GM21447 (cell line): ENCODE results near the gene FAM9A.

ENCODE experiments used
- ATAC-seq: cut with Tn5 transposase; IDR thresholded peaks from one replicate; pipeline ENCODE4 v1.9.1; 2021; ENCODE audit not compliant: unreplicated experiment

Gene FAM9A

DNA sequence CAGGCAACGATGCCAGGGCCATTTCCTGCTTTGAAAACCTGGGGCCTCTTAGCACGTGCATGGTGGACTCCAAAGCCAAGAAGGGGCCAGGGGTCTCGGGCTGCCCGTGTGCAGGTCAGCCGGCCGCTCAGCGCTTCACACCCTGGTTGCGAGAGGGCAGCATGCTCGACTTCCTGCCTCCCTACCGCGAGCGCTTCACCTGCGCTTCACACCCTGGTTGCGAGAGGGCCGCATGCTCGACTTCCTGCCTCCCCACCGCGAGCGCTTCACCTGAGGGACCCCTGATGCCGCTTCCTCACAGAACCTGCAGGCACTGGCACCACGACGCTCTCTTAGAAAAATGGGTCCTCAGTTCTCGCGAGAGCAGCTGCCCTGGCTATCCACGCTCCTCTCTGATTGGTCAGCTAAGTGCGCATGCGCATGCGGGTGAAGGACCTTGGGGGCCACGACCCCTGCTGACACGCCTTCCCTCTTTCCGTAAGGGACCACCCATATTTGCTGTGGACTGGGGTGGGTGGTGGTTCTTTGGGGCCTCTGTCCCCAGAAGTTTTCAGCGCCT is at the start of gene FAM9A:
Gene FAM9A, minus strand, starts transcription at position 343 of the 559 bp plus-strand sequence. CDS start 1,212 bp downstream, outside the sequence.
- ATAC-seq, result no peak

DNA sequence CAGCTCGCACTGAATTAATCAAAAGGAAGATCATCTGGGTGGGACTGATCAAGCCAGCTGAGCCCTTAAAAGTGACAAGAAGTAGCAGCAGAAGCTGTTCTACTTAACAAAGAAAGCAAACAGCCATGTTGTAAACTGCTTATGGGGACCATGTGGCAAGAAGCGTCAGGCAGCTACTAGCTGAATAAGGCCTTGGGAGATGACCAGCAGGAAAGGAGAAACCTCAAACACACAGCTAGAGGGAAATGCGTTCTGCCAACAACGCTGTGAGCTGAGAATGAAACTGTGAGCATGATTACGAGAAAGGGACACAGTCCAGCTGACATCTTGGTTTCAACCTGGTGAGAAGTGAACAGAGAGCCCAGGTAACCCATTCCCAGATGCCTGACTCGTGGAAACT is 49.3 kb upstream of the FAM9A start:
- no peak for ATAC-seq

DNA sequence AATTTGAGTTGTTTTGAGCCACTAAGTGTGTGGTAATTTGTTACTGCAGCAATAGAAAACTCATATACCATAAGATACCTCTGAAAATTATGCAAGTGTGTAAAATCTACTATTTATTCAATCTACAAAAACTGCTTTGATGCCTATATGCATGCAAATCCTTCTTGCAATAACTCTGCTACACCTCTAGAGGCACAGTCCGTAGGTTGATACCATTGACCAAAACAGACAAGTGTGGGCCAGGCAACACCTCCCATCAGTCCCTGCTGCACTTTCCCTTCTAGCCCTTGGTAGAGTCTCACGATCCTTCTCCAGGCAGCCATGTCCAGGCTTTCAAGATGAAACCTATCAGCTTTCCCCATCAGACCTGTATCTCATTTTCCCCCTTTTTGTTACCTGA is 48.8 kb upstream of the FAM9A start:
- no peak for ATAC-seq

DNA sequence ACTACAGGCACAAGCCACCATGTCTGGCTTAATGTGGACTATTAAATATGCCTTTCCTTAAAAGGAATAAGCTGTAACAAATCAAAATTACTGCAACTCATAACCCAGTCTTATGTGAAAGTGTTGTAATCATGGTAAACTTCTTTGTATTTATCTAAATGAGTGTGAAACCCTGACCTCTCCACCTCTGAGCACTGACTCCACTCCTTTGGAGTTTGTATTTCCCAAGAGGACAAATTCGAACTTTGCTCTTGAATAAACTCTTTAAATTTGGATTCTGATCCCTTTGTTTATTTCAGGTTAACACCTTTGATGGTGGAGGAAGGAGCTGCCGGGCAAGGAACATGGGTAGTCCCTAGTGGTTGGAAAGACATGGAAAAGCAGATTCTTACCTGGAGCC is 48.3 kb upstream of the FAM9A start:
- ATAC-seq, result no peak

DNA sequence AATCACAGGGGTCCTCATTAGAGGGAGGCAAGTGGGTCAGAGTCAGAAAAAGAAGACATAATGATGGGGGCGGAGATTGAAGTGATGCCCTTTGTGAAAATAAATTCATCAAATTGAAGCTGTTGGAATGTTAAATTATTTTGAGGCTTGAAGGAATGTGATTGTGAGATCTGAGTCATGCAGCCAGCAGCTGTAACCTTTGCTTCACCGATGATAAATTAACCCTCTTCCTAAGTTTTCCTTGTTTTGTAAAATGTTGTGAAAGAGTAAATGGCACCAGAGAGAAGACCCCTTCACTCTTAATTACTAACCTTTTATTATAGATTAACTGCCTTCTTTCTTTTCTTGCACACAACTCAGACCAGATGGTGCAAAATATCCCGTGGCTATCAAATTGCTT is 47.7 kb upstream of the FAM9A start:
- ATAC-seq, result no peak

DNA sequence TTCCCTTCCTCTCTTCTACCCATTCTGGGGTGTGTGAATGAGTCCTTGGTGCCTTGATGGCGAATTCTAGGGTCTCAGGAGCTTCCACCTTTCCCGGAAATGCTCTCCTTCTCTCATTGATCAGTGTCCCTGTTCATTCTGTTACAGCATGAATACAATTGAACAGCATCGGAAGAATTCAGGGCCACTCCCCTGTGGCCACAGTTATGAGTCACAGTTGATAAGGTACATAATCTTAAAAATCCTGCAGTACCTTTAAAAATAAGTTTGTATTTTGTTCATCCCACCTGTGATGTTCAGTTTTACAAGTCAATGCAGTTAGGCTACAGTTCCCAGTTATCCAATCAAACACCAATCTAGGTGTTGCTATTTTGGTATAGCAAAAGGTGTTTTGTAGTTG is 47.3 kb upstream of the FAM9A start:
- ATAC-seq, result no peak

DNA sequence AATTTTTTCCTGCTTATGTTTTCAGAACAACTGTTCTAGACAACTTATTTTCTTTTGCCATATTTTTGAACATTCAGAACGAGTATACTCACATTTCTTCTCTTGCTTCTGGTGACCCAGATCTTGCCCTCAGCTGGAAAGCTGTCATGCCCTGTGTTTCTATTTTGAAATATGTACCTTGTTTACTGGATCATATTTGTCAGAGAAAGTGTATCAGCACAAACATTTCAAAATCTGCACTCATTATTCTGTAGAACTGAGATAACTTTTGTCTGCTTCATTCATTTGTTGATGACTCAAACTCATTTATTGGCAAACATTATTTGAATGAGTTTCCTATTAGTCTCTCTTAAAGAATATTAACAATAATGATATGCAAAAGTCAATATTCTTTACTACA is 46.2 kb upstream of the FAM9A start:
- ATAC-seq, result no peak

DNA sequence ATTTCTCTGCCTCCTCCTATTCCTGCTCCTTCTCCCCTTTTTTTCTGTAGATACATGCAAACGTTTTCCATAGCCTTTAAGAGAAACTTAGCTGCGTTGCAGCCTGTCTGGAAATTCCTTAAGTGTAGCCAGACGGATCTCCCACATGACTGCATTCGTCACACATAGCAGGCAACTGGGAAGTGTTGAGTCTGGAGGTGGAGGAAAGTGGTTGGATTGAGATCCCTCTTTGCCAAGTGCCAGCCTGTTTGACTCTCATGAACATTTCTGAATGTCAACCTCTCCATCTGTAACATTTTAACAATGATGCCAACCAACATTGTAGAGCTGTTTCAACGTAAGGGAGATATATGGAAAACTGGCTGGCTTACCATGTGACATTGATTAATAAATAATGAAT is 45.1 kb upstream of the FAM9A start:
- ATAC-seq, result no peak

DNA sequence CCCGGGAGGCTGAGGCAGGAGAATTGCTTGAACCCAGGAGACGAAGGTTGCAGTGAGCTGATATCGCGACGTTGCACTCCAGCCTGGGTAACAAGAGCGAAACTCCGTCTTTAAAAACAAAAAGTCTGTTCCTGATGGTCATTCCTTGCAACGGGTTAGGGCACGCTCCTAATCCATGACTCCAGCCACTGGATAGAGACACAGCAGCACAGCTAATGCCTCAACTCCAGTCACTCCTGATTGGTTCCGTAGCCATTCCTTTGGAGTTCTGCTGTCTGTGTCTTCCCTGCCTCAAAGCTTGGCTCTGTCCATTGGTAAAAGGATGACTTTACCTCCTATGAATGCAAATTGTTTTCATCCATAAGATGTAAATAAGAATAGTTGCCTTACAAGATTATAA is 44.3 kb upstream of the FAM9A start:
- ATAC-seq, result no peak

DNA sequence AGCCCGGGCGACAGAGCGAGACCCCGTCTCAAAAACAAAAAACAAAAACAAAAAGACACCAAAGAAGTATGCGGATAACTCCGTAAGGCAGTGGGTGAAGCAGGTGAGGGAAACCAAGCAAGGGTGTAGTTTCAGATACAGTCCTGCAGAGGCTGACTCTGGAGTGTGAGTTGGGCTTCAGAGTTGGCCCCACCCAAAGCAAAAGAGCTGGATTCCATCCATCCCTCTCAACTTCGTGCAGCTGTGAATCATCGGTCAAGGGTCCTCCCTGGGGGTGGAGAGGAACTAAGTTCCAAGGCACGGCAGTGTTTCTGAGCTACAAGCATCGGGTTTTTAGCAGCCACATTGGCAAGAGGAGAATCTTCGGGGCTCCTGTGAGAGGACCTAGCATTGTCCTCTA is 43.9 kb upstream of the FAM9A start:
- no peak for ATAC-seq

DNA sequence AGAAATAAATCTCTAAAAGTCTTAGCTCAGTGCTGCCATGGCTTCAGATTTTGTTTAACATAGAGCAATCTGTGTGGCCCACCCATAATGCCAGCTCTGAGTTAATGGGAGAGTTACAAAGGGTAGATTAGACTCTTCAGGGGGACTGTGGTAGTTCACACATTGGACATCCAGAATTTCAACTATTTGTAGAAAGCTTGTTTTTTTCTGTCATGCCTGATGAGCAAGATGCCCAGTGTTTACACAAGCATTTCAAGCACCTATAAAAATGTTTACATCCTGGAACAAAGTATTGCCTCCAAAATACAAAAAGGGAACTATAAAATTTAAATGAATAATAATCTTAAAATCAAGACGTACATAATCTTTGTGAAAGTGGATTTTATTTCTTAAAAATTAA is 43.0 kb upstream of the FAM9A start:
- ATAC-seq, result no peak

DNA sequence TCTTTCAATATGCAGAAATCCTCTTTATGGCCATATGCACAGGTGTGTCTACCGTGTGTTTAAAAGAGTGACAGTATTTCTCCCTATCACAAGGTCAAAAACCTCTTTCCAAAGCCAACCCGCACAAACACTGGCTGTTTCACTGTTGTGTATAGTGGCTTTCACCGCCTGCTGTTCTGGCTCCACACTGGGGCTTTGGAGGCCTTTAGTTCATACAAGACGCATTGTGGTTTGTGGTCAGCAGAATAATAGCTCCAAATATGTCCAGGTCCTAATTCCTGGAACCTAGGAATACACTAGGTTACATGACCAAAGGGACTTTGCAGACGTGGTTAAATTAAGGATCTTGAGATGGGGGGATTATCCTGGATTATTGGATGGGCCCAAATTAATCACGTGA is 40.7 kb upstream of the FAM9A start:
- no peak for ATAC-seq

DNA sequence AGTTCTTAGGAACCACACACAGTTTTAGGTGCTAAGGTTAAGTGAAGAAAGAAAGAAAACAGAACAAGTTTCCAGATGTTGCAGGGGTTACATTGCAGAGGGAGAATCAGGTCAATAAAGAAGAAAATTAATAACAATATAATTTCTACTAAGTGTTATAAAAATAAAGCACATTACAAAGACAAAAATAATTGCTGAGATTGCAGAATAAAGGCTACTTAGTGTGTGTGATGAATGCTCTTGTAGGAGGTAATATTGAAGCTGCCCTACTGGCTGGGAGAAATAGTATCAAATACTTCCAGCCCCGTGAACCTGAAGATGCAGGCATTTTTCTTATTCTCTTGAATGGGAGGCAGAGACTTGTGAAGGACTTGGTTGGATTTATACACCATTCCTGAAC is 33.2 kb upstream of the FAM9A start:
- no peak for ATAC-seq

DNA sequence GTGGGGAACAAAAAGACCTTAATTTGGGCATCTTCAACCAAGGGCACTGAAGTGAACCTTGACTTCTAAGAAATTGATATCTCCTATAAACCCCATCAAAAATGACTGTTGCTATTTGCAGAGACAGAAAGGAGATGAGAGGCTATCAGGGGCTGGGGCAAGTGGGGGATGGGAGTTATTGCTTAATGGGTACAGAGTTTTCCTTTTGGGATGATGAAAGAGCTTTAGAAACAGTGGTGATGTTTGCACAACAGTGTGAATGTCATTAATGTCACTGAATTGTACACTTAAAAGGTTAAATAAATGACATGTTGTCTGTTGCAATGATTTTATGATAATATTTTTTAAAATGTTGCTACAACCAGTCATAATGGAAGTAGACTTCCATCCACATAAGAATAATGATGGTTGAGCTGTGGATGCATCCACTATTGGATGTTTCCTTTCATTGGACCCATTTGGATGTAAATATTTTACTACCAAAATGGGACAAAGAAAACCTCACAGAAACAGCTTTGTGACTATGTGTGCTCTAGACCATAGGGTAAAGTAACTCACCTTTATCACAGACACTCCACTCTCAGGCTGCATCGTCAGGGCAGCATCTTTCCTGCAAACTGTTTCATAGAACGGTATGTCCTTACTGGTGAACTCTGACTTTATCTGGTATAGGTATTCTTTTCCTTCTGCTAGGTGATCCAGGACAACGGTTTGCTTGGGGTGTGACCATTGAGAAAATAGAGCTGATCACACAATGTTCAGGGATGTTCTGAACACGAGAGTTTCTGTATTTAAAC is 31.6 kb upstream of the FAM9A start:
- no peak for ATAC-seq

DNA sequence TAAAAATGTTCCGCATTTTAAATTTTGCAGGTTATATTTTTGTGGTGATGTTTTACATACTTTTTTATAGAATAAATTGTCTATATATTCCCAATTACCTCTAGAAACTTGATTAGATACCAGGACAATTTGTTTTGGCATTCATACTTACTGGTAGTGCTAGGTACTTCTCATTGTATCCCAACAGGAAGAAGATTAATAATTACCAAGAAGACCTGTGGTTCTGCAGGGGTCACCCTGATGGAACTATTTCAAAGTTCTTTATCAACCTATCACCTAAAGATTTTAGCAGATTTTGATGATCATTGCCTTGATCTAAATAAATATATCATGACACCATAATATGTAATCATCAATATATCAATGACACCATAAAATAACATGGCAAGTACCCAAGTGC is 22.5 kb upstream of the FAM9A start:
- ATAC-seq, result no peak

DNA sequence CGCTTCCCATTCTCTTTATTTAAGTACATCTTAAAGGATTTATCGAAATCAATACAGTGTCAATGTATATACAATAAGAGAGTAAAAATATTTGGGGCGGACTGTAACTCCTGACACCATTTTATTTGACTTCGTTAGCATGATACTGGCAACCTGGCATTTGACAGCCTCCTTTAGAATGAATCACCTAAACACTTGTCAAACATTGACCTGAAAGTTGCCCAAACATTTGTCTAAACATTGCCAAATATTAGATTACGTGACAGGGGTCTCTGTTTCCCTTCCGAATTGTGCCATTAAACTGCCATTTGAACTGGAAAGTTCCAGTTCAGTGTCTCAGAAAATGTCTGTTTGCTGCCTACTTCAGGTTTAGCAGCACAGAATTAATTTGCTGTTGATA is 20.8 kb upstream of the FAM9A start:
- ATAC-seq, result no peak

DNA sequence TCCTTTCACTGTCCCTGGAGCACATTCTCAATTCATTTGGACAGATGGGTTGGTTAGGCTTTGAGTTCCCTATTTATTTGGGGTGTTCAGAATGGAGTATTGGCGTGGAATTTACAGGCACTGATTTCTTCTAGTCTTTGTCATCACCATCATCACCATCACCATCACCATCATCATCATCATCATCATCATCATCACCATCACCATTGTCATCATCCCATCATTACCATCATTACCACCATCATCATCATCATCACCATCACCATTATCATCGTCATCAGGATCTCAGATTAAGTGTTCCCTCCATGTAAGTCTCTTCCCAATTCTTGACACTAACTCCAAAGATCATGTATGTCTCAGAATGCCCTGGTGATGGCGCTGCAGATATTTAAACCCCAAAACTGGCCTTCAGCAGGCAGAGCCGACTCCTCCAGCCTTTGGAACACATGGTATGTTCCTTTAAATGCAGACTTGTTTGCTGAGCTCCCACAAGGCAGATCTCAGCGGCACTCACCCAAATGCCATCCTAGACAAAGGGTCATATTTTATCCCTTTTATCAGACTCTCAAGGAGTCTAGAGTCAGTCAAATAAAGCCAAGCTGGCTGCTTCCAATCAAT is 19.8 kb upstream of the FAM9A start:
- ATAC-seq, result no peak

DNA sequence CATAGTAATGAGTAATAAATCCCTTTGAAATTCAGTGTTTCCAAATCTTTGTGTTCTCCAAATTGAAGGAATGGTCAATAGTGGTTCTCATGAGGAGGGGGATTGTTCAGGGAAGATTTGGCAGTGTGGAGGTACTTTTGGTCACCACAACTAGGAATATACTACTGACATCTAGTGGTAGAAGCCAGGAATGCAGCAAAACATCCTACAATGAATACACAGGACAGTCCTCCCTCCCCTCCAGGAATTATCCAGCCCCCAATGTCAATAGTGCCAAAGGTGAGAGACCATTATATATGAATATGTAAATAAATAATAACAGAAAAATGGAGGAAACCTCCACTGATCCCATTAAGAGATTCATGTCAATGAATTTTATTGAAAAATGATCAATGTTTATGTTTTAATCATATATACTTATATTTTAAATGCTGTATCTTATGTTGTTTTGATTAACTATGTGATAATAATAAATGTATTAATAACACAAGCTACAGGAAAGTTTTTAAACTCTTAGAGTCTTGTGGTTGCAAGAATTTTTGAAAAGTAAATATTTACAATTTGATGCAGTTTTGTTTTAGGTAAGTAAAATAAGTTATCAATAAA is 14.4 kb upstream of the FAM9A start:
- ATAC-seq, result no peak

DNA sequence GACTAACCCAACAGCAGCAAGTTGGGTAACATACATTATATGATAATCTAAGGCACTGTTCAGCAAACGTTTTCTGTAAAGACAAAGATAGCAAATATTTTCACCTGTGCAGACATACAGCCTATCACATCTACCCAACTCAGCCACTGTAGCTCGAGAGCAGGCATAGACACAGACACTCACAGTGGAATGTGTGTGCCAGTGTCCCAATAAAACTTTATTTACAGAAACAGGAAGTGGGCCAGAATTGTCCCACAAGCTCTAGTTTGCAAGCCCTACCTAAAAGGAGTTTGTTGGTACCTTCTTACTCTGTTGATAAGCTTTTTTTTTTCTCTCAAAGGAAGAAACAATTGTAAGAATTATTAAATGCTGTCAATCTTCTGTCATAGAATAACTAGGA is 11.9 kb upstream of the FAM9A start:
- no peak for ATAC-seq

DNA sequence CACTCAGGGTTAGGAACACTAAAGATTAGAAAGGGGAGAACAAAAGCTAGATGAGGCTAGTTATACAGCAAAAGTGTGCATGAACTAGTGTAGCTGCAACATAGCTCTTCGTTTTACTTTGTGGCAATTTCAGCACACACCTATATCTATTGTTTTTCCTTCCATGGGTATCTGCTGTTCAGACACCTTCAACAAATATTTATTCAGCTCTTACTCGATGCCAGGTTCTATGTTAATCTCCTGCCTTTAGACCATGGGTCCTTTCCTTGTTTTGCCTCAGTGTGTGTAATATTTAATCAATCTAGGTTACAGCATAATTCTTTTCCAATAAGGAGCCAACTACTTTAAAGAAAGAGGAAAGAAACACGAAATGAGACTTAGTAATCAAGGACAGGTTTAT is 10.4 kb upstream of the FAM9A start:
- ATAC-seq, result no peak

DNA sequence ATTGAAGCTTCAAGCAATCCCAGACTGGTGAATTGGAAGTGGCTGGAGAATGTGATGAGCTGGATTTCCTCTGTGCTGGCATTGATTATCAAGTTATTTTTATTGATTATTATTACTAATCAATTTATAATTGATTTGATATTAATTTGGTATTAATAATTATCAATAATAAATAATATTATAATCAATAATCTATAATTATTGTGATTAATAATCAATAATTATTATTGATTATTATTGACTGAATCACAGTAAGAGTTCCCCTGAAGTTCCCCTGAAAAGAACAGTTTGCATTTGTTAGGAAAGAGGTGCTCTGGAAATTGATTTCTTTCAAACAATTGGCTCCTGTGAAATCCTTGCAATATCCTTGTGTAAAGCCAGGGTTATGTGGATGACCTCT is 7.5 kb upstream of the FAM9A start:
- no peak for ATAC-seq

DNA sequence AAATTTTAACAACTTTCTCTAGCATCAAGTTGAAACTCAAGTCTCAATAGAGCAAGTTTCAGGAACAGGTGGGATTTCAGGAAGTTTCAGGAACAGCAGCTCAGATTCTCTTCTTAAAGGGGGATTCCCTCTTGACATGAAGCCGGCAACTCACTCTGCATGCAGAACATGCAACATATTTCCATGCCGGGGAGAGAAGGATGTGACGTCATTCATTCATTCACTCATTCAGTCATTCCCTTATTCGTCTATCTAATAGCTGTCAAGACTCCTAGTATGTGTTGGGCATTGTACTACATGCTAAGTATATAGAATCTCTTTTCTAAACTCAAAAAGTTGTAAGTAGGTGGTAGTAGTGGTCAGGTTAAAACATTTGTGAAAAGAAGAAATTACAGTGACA is 4.8 kb upstream of the FAM9A start:
- ATAC-seq, result no peak
